MM.1S (cell line): ENCODE data around the gene ZNF205.

Source experiments
- EZH2 ChIP-seq: fragments of 300-600 bp; sonication (generic); optimal IDR thresholded peaks from 2 replicates; pipeline ENCODE3; 2017; ENCODE audit warnings: low read depth, mild to moderate bottlenecking, antibody characterized with exemption, low read length, mixed read lengths
- TF ChIP-seq, protein P1 (sequence below): fragments of 300-600 bp; sonication (generic); IDR thresholded peaks from 2 replicates; pipeline ENCODE4 v1.5.1; 2016; ENCODE audit warnings: antibody characterized with exemption, low read length, mixed read lengths

DNA sequence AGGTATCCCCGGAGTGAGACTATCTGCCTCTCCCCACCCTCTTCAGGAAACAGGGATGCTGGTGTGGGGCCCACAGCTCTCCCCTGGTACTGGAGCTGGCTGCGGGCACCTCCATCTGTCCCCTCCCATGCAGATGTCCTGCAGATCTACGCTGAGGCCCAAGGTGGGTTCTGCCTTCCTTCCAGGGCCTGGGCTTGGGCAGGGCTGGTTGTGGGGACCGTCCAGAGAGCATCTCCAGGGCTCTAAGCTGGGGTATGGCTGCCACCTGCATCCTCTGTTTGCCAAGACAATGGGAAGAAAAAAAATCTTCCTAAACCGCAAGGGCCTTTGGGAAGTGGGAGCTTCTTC is 35.3 kb downstream of the ZNF205 start:
- no peak for TF ChIP-seq EZH2
- TF ChIP-seq, protein P1, sequence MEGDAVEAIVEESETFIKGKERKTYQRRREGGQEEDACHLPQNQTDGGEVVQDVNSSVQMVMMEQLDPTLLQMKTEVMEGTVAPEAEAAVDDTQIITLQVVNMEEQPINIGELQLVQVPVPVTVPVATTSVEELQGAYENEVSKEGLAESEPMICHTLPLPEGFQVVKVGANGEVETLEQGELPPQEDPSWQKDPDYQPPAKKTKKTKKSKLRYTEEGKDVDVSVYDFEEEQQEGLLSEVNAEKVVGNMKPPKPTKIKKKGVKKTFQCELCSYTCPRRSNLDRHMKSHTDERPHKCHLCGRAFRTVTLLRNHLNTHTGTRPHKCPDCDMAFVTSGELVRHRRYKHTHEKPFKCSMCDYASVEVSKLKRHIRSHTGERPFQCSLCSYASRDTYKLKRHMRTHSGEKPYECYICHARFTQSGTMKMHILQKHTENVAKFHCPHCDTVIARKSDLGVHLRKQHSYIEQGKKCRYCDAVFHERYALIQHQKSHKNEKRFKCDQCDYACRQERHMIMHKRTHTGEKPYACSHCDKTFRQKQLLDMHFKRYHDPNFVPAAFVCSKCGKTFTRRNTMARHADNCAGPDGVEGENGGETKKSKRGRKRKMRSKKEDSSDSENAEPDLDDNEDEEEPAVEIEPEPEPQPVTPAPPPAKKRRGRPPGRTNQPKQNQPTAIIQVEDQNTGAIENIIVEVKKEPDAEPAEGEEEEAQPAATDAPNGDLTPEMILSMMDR = no peak
